Esophagus muscularis mucosa (tissue), 4 donors: ENCODE measurements around the gene IL1RL2. TPM values are rescaled to one million over a fixed set of nuclear protein-coding genes. Genes with fewer than 3 reads are reported as not detected.
A peak's percentile ranks its signal among the peaks of the same experiment; 100 is the strongest.

Experiments
- DNase-seq: peaks from one replicate; pipeline ENCODE4 v3.0.0-alpha.2; 2017; ENCODE audit errors: extremely low spot score
- H3K27ac ChIP-seq, 4 donors: fragments of 200-600 bp; sonication (generic); replicated peaks in 1 of 4; 1 replicate in 3 of 4; 2 replicates in 1 of 4; pipeline ENCODE4 v1.5.1; 2016 to 2019; ENCODE audit warnings: mild to moderate bottlenecking in 1 of 4
- H3K27me3 ChIP-seq, 4 donors: fragments of 200-600 bp; sonication (generic); one replicate each; pipeline versions ENCODE4 v1.5.1 to v1.6.0; 2016 to 2019
- H3K36me3 ChIP-seq, 4 donors: fragments of 200-600 bp; sonication (generic); one replicate each; pipeline ENCODE4 v1.5.1; 2016 to 2019
- H3K4me1 ChIP-seq, 4 donors: fragments of 200-600 bp; sonication (generic); one replicate each; pipeline ENCODE4 v1.5.1; 2016 to 2019
- H3K4me3 ChIP-seq, 4 donors: fragments of 200-600 bp; sonication (generic); 1 replicate in 2 of 4; 2 replicates in 2 of 4; pipeline ENCODE4 v1.5.1; 2016 to 2019; ENCODE audit warnings: mild to moderate bottlenecking in 4 of 4, moderate library complexity in 1 of 4
- H3K9me3 ChIP-seq, 4 donors: fragments of 200-600 bp; sonication (generic); 1 replicate in 3 of 4; 2 replicates in 1 of 4; pipeline ENCODE4 v1.5.1; 2016 to 2019
- CTCF ChIP-seq, 3 experiments: fragments of 200-600 bp in 2 of 3; fragments of 450-650 bp in 1 of 3; sonication (generic) in 2 of 3; IDR thresholded peaks; one replicate each; pipeline ENCODE4 v1.5.1; 2017 to 2019; ENCODE audit warnings: antibody characterized with exemption in 3 of 3, mild to moderate bottlenecking in 2 of 3, moderate library complexity in 1 of 3
- EP300 ChIP-seq: sonication (generic); formaldehyde crosslinking; IDR thresholded peaks from one replicate; pipeline ENCODE4 v1.6.1; 2017; ENCODE audit warnings: antibody characterized with exemption
- POLR2A ChIP-seq: fragments of 450-650 bp; IDR thresholded peaks from one replicate; pipeline ENCODE4 v1.6.1; 2017; ENCODE audit warnings: antibody characterized with exemption, moderate library complexity, mild to moderate bottlenecking, low read depth
- POLR2AphosphoS5 ChIP-seq, 2 donors: sonication (generic); formaldehyde crosslinking; IDR thresholded peaks; one replicate each; pipeline ENCODE4 v1.6.1; 2017; ENCODE audit warnings: antibody characterized with exemption in 2 of 2
- WGBS: methylation state at CpG from one replicate; pipeline ENCODE4 v1.1.5; 2018; 5-methylcytosine and 5-hydroxymethylcytosine counted together
- intact Hi-C: fragments of 100-400 bp; cut with DNase I; formaldehyde crosslinking; loops from one replicate; pipeline ENCODE4 v1.15.1; 2023
- total RNA-seq, 4 donors: library from RNA; depleted of rRNA; stranded (reverse); fragments of >200 nt; gene quantifications; one replicate each; pipeline versions ENCODE4 v1.1.0 to v1.2.1, GENCODE V29; 2016

IL1RL2 gene
- total RNA-seq, 4 donors from 2014 or later: 0.19 to 0.92 (median 0.66) TPM; not detected in 1

- Histone ChIP-seq H3K4me1 (peaks cover 6 to 18% (median 12%) of the 10 kb centered on the region in 4 donors), H3K27me3 (peaks cover 0 to 19% (median 0%) of the 10 kb centered on the region in 4 donors), H3K27ac (no peak overlapping the region), H3K36me3 (no peaks in the 10 kb centered on the region), H3K9me3 (no peaks in the 10 kb centered on the region), H3K4me3 (no peak overlapping the region)
- 97% methylated on average over 2 of the region's 2 CpGs for WGBS
- TF ChIP-seq CTCF (IDR thresholded peaks at IDR 0.05) (no peak), EP300 (no peak), POLR2A (no peak), POLR2AphosphoS5 (IDR thresholded peaks at IDR 0.05) (no peak)
- intact Hi-C loops: loop anchor here (10.0 kb wide), 1 partner anchor 103 kb away; the partner anchor contains the start of gene IL18R1
- no peak for DNase-seq
Measured at GRCh38 chr2:102252236-102252635, 65.4 kb downstream of the IL1RL2 start.

GRCh38 chr2:102253140-102253752 lies 66.4 kb downstream of the IL1RL2 start:
- intact Hi-C loops: loop anchor here (10.0 kb wide), 1 partner anchor 102 kb away; the partner anchor contains the start of gene IL18R1
- Histone ChIP-seq H3K27ac (no peak overlapping the region), H3K27me3 (peaks cover 0 to 19% (median 0%) of the 10 kb centered on the region in 4 donors), H3K36me3 (no peaks in the 10 kb centered on the region), H3K4me1 (peaks cover 6 to 18% (median 12%) of the 10 kb centered on the region in 4 donors), H3K4me3 (no peak overlapping the region), H3K9me3 (no peaks in the 10 kb centered on the region)
- 95% methylated on average over 1 of the region's 1 CpG for WGBS
- TF ChIP-seq CTCF (IDR thresholded peaks at IDR 0.05): no peak
- no peak for TF ChIP-seq POLR2AphosphoS5 (IDR thresholded peaks at IDR 0.05)
- no peak for TF ChIP-seq EP300
- no peak for TF ChIP-seq POLR2A
- no peak for DNase-seq

- no peak overlapping the region for H3K27ac ChIP-seq
- no peaks in the 10 kb centered on the region for H3K36me3 ChIP-seq
- no peak for DNase-seq
- H3K9me3 ChIP-seq: no peaks in the 10 kb centered on the region
- no peak overlapping the region for H3K4me3 ChIP-seq
- H3K27me3 ChIP-seq: peaks cover 0 to 19% (median 0%) of the 10 kb centered on the region in 4 donors
- intact Hi-C loops: loop anchor here (10.0 kb wide), 1 partner anchor 101 kb away; the partner anchor contains the start of gene IL18R1
- WGBS: 72% methylated on average over 2 of the region's 2 CpGs
- peaks cover 6 to 18% (median 12%) of the 10 kb centered on the region in 4 donors for H3K4me1 ChIP-seq
- TF ChIP-seq CTCF (IDR thresholded peaks at IDR 0.05) (no peak), POLR2A (no peak), EP300 (no peak), POLR2AphosphoS5 (IDR thresholded peaks at IDR 0.05) (no peak)
Measured at GRCh38 chr2:102253753-102254150, 66.9 kb downstream of the IL1RL2 start.

GRCh38 chr2:102256276-102256675 lies 69.5 kb downstream of the IL1RL2 start:
- intact Hi-C loops: loop anchor here (10.0 kb wide), 1 partner anchor 99 kb away; the partner anchor contains the start of gene IL18R1

More at GRCh38 chr2:102256276-102256675, 69.5 kb downstream of the IL1RL2 start:
- Histone ChIP-seq H3K27ac (no peak overlapping the region), H3K27me3 (peaks cover 0 to 11% (median 0%) of the 10 kb centered on the region in 4 donors), H3K9me3 (no peaks in the 10 kb centered on the region), H3K4me3 (peak overlapping the region in 2 of 4 donors; percentile 17 to 31), H3K4me1 (peaks cover 4 to 11% (median 4%) of the 10 kb centered on the region in 4 donors), H3K36me3 (no peaks in the 10 kb centered on the region)
- no peak for DNase-seq
- TF ChIP-seq CTCF (IDR thresholded peaks at IDR 0.05): no peak
- no peak for TF ChIP-seq POLR2A
- no peak for TF ChIP-seq EP300
- no peak for TF ChIP-seq POLR2AphosphoS5 (IDR thresholded peaks at IDR 0.05)
